NCI-H1417 treated with DMSO at 0.1 percent for 48 hours (cell line): ENCODE results near the gene HHAT.
A peak's percentile ranks its signal among the peaks of the same experiment; 100 is the strongest.
"Not testable (repeated sequence)": the region's sequence is repeated elsewhere in the genome, so short reads cannot be mapped to it uniquely, and the experiment has no call there.

ENCODE experiments used
- DNase-seq: peaks from one replicate; lab custom pipeline; 2025; lab: John Stamatoyannopoulos, UW

Gene HHAT

DNA sequence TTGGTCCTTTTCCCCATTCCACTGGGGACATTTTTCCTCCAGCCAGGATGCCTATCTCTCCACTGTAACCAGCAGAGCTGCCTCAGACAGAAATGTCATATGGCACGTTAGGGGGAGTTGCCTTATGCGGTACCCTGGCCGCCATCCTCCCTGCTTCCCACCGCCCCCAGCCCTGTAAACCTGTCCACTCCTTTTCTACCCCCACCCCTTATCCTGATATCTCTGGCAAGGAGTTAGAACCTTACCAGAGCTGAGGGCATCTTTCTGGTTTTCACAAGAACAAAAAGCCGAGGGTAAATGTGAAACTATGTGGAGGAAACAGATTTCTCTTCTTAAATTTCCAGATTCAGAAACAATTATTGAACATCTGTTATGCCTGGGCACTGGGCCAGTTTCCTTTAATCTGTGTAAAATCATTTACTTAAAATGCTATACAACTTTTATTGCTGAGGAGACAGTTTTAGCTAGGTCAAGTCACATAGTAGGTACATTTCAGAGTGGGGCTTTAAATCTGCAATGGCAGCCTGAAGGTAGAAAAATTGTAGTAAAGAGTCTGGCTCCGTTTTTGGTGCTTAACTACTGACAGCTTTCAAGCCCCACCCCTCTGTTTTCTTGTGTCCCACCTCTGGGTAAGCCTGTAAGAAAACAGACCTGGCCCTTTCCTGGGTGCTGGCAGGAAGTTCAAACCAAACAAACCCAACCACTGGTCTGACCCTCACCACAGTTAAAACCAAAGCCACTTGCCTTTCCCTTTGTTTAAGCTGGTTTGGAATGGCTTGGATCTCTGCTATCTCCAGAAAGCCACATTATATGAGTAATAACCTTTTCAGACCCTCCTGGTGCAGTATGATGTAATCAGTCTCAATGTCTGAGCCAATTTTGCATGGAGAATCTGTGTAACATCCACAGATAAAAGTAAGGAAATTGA is 319.0 kb downstream of the HHAT start:
- DNase-seq = no peak

DNA sequence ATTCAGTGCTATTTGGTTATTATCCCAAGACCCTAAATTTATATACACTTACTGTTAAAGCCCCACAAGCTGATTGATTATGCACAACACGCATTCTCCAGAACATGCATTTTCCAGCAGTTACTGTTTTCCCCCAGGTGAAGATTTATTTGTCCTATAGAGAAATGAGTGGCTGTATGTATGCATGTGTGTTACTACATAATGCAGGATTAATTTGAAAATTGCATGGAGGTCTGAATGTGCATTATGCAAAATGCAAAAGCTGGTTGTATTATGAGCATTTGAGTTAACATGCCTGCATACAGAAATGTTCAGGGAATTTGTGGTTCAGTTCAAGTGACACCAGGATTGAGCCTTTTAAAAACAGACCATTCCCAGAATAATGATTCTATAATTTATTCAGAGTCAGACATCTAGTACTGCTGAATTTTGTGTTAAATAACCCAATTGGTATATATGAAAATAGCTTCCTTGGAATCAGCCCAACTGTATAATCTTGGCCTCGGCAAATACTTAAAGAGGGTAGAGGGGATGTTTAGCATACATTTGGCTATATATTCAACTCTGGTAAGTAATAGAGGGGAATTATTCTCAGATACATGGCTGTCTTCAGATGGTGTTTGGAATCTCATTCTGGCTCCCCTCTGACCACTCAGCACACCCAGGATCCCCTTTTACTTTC is 320.0 kb downstream of the HHAT start:
- DNase-seq = no peak

- no peak for DNase-seq
Measured at GRCh38 chr1:210650403-210650802, 321.7 kb downstream of the HHAT start.

DNA sequence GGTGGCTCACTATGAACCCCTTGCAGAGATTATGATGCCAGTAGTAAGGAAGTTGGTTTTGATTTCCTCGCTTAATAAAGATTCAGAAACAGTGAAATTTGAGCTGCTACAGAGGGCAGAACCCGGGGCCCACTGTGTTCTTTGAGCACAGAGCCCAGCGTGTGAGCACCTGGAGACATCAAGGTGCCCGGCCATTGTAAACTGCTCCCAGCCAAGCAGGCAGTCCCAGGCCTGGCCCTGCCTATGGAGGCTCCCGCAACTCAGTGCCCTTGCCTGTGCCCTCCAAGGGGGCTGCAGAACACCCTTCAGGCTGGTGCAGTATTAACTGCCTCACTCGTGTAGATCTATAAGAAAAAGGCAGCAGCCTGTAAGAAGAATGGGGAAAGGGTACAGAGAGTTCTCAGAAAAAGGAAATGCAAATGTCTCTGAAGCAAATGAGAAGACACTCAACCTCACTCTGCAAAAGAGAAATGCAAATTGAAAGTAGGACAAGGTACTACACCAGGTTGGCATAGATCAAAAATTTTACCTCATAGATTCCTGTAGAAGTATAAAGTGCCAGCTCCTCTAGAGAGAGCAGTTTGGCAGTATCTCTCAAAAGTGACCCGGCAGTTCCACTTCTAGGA is 323.7 kb downstream of the HHAT start:
- DNase-seq = no peak

- no peak for DNase-seq
Measured at GRCh38 chr1:210653771-210654170, 325.1 kb downstream of the HHAT start.

- DNase-seq = no peak
Measured at GRCh38 chr1:210654176-210654981, 325.7 kb downstream of the HHAT start.

- DNase-seq = no peak
Measured at GRCh38 chr1:210655511-210655910, 326.8 kb downstream of the HHAT start.

DNA sequence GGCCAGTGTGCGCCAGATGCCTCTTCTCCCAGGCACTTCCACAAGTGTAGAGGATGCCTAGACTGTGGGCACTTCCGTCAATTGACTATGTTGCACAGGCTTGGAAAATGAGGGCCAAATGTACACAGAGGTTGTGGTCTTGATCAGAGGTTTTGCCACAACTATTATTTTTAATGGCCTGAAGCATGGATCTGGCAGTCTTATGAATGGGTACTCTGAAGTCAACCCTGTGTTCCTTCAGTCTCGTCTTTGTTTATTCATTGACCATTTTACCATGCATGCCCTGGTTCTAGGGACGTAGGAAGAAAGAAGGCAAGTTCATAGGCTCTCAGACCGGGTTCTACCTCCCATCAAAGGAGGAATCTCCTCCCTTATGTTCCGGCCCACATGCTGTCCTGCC is 329.1 kb downstream of the HHAT start:
- DNase-seq = no peak

DNA sequence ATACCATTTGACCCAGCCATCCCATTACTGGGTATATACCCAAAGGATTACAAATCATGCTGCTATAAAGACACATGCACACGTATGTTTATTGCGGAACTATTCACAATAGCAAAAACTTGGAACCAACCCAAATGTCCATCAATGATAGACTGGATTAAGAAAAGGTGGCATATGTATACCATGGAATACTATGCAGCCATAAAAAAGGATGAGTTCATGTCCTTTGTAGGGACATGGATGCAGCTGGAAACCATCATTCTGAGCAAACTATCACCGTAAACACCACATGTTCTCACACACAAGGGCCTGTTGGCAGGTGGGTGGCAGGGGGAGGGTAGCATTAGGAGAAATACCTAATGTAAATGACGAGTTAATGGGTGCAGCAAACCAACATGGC is 332.8 kb downstream of the HHAT start:
- DNase-seq = not testable (repeated sequence)

- no peak for DNase-seq
Measured at GRCh38 chr1:210662291-210663050, 333.8 kb downstream of the HHAT start.

DNA sequence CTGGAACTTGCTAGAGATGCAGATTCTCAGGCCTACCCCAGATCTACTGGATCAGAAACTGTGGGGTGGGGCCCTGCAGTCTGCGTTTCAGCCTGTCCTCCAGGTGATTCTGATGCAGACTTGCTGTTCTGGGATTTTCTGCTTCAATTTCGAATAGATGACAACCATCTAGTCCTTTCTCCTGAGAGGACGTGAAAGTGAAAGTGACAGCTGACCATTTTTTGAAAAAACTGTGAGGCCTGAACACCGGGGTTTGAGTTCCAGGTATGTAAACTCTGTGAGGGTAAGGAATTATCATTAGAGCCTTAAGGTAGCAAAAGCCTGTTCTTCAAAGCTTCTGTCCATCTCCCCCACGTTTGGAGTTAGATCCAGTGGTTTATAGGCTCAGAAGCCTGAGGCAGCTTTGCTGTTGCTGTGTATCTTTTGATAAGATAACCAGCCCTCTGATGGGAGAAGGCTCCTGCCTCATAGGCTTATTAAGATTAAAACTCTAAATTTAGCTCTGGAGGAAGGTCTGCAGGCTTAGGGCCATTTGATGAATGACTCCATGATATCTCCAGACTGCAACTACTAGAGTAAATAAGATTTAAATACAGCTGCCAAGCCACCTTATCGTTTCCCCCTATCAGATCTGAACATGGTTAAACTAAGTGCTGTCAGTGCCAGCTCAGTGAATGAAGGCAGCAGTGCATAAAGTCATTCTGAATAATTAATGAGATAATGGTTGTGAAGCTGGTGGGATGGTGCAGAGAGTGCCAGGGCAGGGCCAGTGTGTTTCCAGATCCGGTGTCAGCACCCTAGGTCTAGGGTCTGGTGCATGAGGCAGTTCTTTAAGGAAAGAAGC is 335.2 kb downstream of the HHAT start:
- peak; percentile 8 for DNase-seq

DNA sequence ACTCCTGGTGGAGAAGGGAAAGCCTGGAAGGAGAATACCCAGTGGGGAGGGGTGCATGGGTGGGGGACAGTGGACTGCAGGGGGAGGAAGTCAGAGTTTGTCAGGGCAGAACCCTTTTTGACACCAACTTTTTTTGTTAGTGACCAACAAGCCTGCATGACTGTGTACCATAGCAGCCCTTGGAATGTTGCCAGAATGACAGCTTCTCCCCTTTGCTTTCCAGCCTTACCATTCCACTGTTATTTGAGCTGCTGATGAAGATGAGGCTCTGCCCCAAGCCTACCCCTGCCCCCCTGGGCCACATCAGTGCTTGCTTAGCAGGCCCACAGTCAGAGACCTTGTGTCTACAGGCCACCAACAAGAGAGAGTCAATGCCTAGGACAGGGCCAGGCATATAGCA is 341.2 kb downstream of the HHAT start:
- no peak for DNase-seq

GRCh38 chr1:210674151-210674550 is 345.4 kb downstream of the HHAT start:
- DNase-seq = no peak

GRCh38 chr1:210676539-210676938 is 347.8 kb downstream of the HHAT start:
- no peak for DNase-seq

GRCh38 chr1:210677533-210677932 is 348.8 kb downstream of the HHAT start:
- DNase-seq = no peak

GRCh38 chr1:210678306-210678705 is 349.6 kb downstream of the HHAT start:
- DNase-seq = no peak

GRCh38 chr1:210681158-210681557 is 352.5 kb downstream of the HHAT start:
- DNase-seq = no peak

DNA sequence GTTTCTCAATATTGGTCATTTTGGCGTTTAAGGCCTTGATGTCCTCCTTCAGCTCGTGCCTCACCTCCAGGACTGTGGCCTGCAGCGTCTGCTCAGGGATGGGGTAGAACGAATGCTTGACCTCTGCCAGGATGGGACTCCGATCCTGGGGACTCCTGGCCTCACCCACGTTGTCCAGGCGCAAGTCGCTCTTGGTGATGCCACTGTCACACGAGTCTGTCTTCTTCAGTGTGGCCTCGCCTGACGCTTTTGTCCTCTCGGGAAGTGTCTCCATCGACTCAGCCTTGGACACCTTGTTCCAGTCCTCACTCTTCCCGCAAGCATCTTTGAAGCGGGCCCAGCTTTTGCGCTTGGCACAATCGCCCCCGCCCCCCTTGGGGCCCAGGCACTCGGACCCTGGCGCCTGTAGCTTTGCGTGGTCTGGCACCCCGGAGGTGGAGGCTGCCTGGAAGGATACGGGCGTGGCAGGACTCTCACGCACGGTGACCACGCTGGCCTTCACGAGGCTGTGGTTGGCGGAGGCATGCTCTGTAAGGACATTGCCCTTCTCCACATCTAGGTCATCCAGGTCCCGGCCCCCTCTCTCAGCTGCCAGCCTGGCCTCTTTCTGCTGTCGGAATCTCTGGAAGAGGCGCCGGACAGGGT is 354.8 kb downstream of the HHAT start:
- no peak for DNase-seq

GRCh38 chr1:210684466-210685294 is 356.0 kb downstream of the HHAT start:
- DNase-seq = no peak
